Fibroblast of villous mesenchyme (primary cell): ENCODE results near the gene DCLK1. TPM values are rescaled to one million over a fixed set of nuclear protein-coding genes. Genes with fewer than 3 reads are reported as not detected.

Source experiments
- DNase-seq: peaks from one replicate; pipeline ENCODE4 v3.0.0-alpha.2; 2010; ENCODE audit warnings: low read depth
- H3K4me3 ChIP-seq: 2 replicates; pipeline ENCODE4 v1.5.1; 2011; ENCODE audit warnings: low read depth, mild to moderate bottlenecking, low read length
- total RNA-seq: library from RNA; depleted of rRNA; stranded (reverse); fragments of >200 nt; gene quantifications from 2 replicates; pipeline ENCODE4 v1.2.3, GENCODE V29; 2012
- TF ChIP-seq, protein P1 (sequence below): IDR thresholded peaks from 2 replicates; pipeline ENCODE4 v1.5.1; 2012; ENCODE audit warnings: low read depth, mild to moderate bottlenecking, low read length; ENCODE audit not compliant: insufficient read depth

The DCLK1 gene
- total RNA-seq, 1 donor: 0.86 TPM

DNA sequence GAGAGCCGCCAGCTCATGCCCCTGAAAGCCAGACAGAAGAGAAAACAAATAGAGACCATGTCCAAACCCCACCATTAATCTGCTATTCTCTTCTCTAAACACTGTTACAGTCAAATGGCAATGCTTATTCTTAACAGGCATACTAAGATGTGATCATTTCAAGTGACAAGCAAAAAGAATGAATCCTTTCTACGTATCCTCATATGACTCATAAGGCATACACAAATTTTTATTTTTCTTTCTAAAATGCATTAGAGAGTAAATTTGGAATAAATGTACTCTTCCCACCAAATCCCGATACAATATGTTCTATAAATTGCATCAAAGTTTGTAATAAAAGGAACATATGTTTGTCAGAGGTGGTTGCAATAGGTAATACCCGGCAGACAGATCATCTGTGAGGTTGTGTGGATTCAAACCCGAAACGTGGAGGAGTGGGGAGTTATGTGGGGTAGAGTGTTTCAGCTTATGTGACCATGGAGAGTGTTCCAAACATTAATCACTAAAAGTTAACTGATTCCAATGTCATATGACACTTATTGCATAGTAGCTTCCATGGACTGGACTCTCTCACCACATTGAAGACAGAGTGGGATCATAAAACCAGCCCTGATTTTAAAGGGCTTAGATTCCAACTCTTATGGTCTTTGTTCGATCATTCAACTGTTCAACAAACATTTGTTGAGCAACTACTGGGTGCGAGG lies 213.1 kb downstream of the DCLK1 start:
- TF ChIP-seq, protein P1, sequence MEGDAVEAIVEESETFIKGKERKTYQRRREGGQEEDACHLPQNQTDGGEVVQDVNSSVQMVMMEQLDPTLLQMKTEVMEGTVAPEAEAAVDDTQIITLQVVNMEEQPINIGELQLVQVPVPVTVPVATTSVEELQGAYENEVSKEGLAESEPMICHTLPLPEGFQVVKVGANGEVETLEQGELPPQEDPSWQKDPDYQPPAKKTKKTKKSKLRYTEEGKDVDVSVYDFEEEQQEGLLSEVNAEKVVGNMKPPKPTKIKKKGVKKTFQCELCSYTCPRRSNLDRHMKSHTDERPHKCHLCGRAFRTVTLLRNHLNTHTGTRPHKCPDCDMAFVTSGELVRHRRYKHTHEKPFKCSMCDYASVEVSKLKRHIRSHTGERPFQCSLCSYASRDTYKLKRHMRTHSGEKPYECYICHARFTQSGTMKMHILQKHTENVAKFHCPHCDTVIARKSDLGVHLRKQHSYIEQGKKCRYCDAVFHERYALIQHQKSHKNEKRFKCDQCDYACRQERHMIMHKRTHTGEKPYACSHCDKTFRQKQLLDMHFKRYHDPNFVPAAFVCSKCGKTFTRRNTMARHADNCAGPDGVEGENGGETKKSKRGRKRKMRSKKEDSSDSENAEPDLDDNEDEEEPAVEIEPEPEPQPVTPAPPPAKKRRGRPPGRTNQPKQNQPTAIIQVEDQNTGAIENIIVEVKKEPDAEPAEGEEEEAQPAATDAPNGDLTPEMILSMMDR: no peak
- H3K4me3 ChIP-seq: no peak overlapping the region
- DNase-seq: no peak

DNA sequence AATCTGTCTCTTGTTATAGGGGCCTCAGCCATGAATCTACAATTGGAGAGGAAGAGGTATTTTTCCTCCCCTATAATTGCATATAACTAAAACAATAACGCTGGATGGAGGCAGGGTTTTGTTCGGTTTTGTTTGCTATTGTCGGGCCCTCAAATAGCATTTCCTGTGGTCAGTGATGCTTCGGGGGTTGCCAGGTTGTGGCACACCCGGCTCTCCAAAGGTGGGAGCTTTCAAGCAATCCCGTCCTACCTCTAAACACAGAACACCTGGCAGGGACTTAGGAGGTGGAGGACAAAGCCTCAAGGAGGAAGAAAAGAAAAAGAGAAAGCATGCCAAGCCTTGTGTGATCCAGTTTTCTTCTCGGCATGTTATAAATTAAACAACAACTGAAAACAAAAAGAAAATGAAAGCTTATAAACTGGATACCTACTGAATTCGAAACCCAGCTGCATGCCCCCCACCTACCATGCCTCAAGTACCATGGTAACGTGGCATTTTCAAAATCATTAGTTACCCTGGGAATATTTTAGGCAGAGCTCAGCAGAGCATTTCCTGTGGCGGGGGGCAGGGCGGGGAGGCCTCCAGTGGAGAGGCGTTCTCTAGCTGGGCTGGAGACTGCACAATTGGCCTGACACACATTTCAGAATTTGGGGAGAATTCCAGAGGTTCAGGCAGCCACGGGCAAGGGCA lies 213.8 kb downstream of the DCLK1 start:
- no peak overlapping the region for H3K4me3 ChIP-seq

DNA sequence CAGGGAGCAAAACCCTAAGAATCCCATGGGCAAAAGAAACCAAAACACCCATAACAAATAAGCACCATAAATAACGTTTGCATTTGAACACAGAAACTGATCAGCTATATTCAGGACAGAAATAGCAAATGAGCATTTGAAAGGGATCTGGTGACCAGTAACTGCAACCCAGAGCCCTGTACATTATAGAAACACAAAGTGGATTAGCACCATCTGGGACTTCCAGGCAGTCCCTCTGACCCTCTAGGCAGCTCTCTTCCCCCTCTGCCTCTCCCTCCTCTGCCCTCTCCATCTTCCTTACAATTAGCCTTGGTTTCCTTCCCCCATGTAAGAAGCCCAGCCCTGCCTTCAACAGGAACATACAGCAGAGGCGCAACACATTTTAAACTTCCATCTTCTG lies 215.0 kb downstream of the DCLK1 start:
- H3K4me3 ChIP-seq: no peak overlapping the region
- TF ChIP-seq, protein P1: no peak

More for the DNA sequence above, 213.8 kb downstream of the DCLK1 start:
- DNase-seq: no peak
- TF ChIP-seq, protein P1: no peak

DNA sequence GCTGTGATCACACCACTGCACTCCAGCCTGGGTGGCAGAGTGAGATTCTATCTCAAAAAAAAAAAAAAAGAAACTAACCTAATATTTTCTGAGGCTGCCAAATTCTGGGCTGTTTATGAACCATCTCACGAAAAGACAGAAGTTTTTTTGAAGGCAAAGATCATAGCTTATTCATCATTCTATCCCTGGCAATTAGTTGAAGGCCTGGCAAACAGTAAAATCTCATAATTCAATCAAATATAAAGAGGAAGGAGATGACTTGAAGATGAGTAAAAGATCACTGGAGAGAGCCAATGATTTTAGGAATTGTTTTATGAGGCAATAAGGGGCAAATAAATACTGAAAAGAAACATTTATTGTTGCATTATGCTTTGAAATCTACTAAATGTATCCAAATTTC lies 216.5 kb downstream of the DCLK1 start:
- no peak for DNase-seq

More for the DNA sequence above, 215.0 kb downstream of the DCLK1 start:
- no peak for DNase-seq

DNA sequence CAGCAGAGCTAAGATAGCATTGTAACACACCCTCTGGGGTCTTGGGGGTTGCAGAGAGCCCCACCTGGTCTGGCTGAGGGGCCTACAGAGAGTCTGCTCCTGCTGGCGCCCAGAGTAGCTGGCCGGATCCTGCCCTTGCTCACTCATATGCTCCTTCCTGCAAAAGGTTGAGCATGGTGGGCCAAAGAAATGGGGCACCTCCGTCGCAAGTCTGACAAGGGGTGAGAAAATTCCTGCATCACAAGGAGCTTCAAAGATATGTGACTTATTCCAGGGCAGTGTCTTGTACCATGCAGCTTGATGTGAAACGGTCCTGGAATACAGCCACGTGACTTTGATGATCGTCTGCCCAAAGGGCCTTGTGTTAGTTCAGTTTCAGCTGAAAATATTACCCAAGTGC lies 218.3 kb downstream of the DCLK1 start:
- TF ChIP-seq, protein P1: no peak
- H3K4me3 ChIP-seq: no peak overlapping the region
- no peak for DNase-seq

More for the DNA sequence above, 216.5 kb downstream of the DCLK1 start:
- H3K4me3 ChIP-seq: no peak overlapping the region
- TF ChIP-seq, protein P1: no peak

DNA sequence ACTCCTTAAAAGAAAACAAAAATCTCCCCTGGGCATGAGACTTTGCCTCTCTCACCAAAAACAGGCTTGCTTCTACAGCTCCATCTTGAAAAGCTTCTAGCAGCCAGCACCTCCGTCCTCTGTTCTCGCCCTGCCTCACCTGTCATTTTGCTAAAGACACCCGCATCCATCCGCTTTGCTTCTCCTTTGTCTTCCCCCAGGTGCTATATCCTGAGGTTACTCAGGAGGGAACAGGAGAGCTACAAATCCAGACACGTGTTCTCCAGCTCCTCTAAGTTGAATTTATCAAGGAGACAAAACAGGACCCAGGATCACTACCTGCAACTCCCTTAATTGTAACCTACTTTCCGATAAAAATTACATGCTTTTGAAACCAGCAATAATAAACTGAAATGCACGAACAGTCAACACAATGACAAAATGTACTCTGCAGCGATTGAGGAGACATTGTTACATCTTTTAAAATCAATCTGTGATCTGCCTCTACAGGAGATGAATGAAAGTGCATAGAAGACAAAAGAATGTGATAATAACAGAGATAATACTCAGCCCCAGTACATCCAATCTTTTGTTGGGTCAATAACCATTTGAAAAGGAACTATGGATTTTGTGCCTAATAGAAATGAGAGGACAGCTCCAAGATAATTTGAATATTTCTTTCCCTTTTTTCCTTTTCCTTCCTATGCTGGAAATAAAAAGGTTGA lies 221.2 kb downstream of the DCLK1 start:
- no peak for DNase-seq
- no peak overlapping the region for H3K4me3 ChIP-seq
- TF ChIP-seq, protein P1: no peak
